GM12878 (cell line): Measurements from ENCODE around the gene ZFP64. TPM values are rescaled to one million over a fixed set of nuclear protein-coding genes. Genes with fewer than 3 reads are reported as not detected.

Experiments used
- ATAC-seq: fragments of 200-7000 bp; cut with Tn5 transposase; 3 replicates; pipeline ENCODE4 v1.9.1; 2020; ENCODE audit warnings: mild to moderate bottlenecking, moderate library complexity
- BruUV-seq: library from RNA; stranded (reverse); fragments of 400-500 nt; replicated peaks from 2 replicates; lab custom pipeline; 2021; lab: Mats Ljungman, UMichigan
- CTCF ChIA-PET: fragments of 300-600 bp; sonication (Branson Sonifier 250); formaldehyde crosslinking; extraction: SDS; loops from one replicate; lab custom pipeline; 2021; ENCODE audit warnings: inconsistent platforms; lab: Yijun Ruan, JAX
- POLR2A ChIA-PET: fragments of 350-600 bp; formaldehyde crosslinking; extraction: SDS; loops from one replicate; lab custom pipeline; 2021; ENCODE audit warnings: inconsistent platforms; lab: Charles Lee
- RAD21 ChIA-PET: fragments of 300-600 bp; sonication (Branson Sonifier 250); formaldehyde crosslinking; loops from one replicate; lab custom pipeline; 2023; ENCODE audit warnings: antibody characterized with exemption; ENCODE audit not compliant: unreplicated experiment; lab: Charles Lee
- SMC1A ChIA-PET: fragments of 300-600 bp; sonication (Branson Sonifier 250); formaldehyde crosslinking; loops from one replicate; lab custom pipeline; 2023; ENCODE audit not compliant: unreplicated experiment, uncharacterized antibody; lab: Charles Lee
- DNase-seq: peaks from one replicate; pipeline ENCODE4 v3.0.0-alpha.2; 2011; ENCODE audit warnings: low read depth, low spot score
- FAIRE-seq: peaks from 3 replicates; lab custom pipeline; 2011; peaks lifted over from hg19 to GRCh38; lab: Jason Lieb, UNC
- H2AFZ ChIP-seq: 2 replicates; pipeline ENCODE4 v1.6.0; 2011; ENCODE audit warnings: low read depth, low read length, control low read depth; ENCODE audit not compliant: control insufficient read depth
- H3K27ac ChIP-seq: 2 replicates; pipeline ENCODE4 v1.5.1; 2011; ENCODE audit warnings: control low read depth; ENCODE audit not compliant: control insufficient read depth, insufficient read depth
- H3K27me3 ChIP-seq, 2 experiments: replicated peaks in 1 of 2; 2 replicates each; pipeline versions ENCODE4 v1.6.0 to v1.6.1; 2011; ENCODE audit warnings: low read length in 1 of 2; ENCODE audit not compliant: control insufficient read depth in 2 of 2, insufficient read depth in 2 of 2
- H3K36me3 ChIP-seq, 2 experiments: 2 replicates each; pipeline ENCODE4 v1.5.1; 2011; ENCODE audit warnings: low read length in 1 of 2; ENCODE audit not compliant: control insufficient read depth in 2 of 2, insufficient read depth in 2 of 2
- H3K4me1 ChIP-seq: 2 replicates; pipeline ENCODE4 v1.6.1; 2011; ENCODE audit warnings: mild to moderate bottlenecking, low read length, moderate library complexity, mixed read lengths; ENCODE audit not compliant: control insufficient read depth, insufficient read depth
- H3K4me2 ChIP-seq: 2 replicates; pipeline ENCODE4 v1.6.0; 2011; ENCODE audit warnings: control low read depth; ENCODE audit not compliant: control insufficient read depth, insufficient read depth
- H3K4me3 ChIP-seq: fragments of 200-600 bp; sonication (generic); 2 replicates; pipeline ENCODE4 v1.5.1; 2016
- H3K79me2 ChIP-seq: 2 replicates; pipeline ENCODE4 v1.6.0; 2011; ENCODE audit warnings: low read length; ENCODE audit not compliant: control insufficient read depth, insufficient read depth
- H3K9ac ChIP-seq: 2 replicates; pipeline ENCODE4 v1.8.0; 2011; ENCODE audit warnings: low read length, control low read depth, mixed read lengths; ENCODE audit not compliant: control insufficient read depth, insufficient read depth
- H3K9me3 ChIP-seq: replicated peaks from 3 replicates; pipeline ENCODE4 v1.5.1; 2011; ENCODE audit warnings: mild to moderate bottlenecking, low read length; ENCODE audit not compliant: control insufficient read depth, insufficient read depth
- H4K20me1 ChIP-seq: 2 replicates; pipeline ENCODE4 v1.6.0; 2011; ENCODE audit not compliant: control insufficient read depth, insufficient read depth
- KLF5 ChIP-seq: fragments of 450-650 bp; IDR thresholded peaks from 2 replicates; pipeline ENCODE4 v1.6.1; 2014; ENCODE audit warnings: mild to moderate bottlenecking; ENCODE audit not compliant: partially characterized antibody
- MEF2A ChIP-seq: IDR thresholded peaks from 2 replicates; pipeline ENCODE4 v1.6.1; 2011; ENCODE audit warnings: low read depth, mild to moderate bottlenecking, low read length, moderate library complexity; ENCODE audit not compliant: insufficient read depth
- MTA2 ChIP-seq: fragments of 450-650 bp; IDR thresholded peaks from 2 replicates; pipeline ENCODE4 v1.6.1; 2016; ENCODE audit warnings: low read depth, mild to moderate bottlenecking, moderate library complexity
- NFXL1 ChIP-seq: fragments of 450-650 bp; IDR thresholded peaks from 2 replicates; pipeline ENCODE4 v1.6.1; 2017; ENCODE audit warnings: antibody characterized with exemption, mild to moderate bottlenecking, borderline replicate concordance
- NR2C2 ChIP-seq: IDR thresholded peaks from 2 replicates; pipeline ENCODE4 v1.6.1; 2011; ENCODE audit warnings: borderline replicate concordance, low read depth; ENCODE audit not compliant: control insufficient read depth, insufficient read length
- RB1 ChIP-seq: fragments of 450-650 bp; formaldehyde crosslinking; IDR thresholded peaks from 2 replicates; pipeline ENCODE4 v1.6.1; 2017; ENCODE audit warnings: mild to moderate bottlenecking, borderline replicate concordance
- WGBS: methylation state at CpG from one replicate; pipeline ENCODE4 v1.1.6; 2016; ENCODE audit warnings: low lambda C conversion rate; ENCODE audit not compliant: insufficient replicate concordance, insufficient coverage; ENCODE audit errors: missing lambda C conversion rate; 5-methylcytosine and 5-hydroxymethylcytosine counted together
- in situ Hi-C: fragments of 300-500 bp; cut with MboI; formaldehyde crosslinking; loops from 9 replicates; pipeline ENCODE4 v1.14.3; 2018; ENCODE audit warnings: mixed read lengths
- intact Hi-C: fragments of 100-400 bp; cut with micrococcal nuclease; formaldehyde crosslinking; loops from one replicate; pipeline ENCODE4 v1.14.2; 2022; ENCODE audit not compliant: unreplicated experiment
- polyA plus RNA-seq, 11 experiments: library from polyadenylated mRNA; depleted of rRNA in 4 of 11; unstranded in 6 of 11; stranded (reverse) in 5 of 11; fragments of >200 nt; fragmentation: Nextera tagmentation in 4 of 11; fragmentation: Illumina TruSeq in 1 of 11; extraction: Ambion mirVana in 4 of 11; extraction: Trizol in 1 of 11; gene quantifications; 1 replicate in 1 of 11; 2 replicates in 10 of 11; pipeline versions ENCODE4 v1.2.1 to v1.2.3, GENCODE V29; 2011 to 2016; ENCODE audit warnings: inconsistent platforms in 2 of 11, missing spikeins in 2 of 11, low read depth in 1 of 11
- total RNA-seq, 4 experiments: library from RNA; depleted of rRNA in 3 of 4; stranded (reverse); fragments of >200 nt in 3 of 4; fragmentation: Illumina TruSeq in 1 of 4; extraction: Trizol in 1 of 4; gene quantifications; 2 replicates each; pipeline versions ENCODE4 v1.2.1 to v1.2.3, GENCODE V29; 2013 to 2021
- TF ChIP-seq, protein P1 (sequence below): fragments of 450-650 bp; formaldehyde crosslinking; IDR thresholded peaks from 2 replicates; pipeline ENCODE4 v1.4.0; 2020; ENCODE audit warnings: mild to moderate bottlenecking, moderate library complexity
- TF ChIP-seq, protein P2 (sequence below): IDR thresholded peaks from 2 replicates; pipeline ENCODE4 v1.6.1; 2012; ENCODE audit warnings: low read length, inconsistent platforms
- TF ChIP-seq, protein P3 (sequence below): fragments of 150-350 bp; IDR thresholded peaks from 2 replicates; pipeline ENCODE4 v1.6.1; 2016; ENCODE audit warnings: low read depth, low read length
- TF ChIP-seq, protein P4 (sequence below): fragments of 450-650 bp; IDR thresholded peaks from 2 replicates; pipeline ENCODE4 v1.6.1; 2014; ENCODE audit warnings: mild to moderate bottlenecking

The ZFP64 gene
- total and polyA plus RNA-seq, 10 of the 15 experiments (the other 5 are each of a cell fraction or from before 2014, with no cell fraction given), result 2.3 to 21.8 (median 11.8) TPM

DNA sequence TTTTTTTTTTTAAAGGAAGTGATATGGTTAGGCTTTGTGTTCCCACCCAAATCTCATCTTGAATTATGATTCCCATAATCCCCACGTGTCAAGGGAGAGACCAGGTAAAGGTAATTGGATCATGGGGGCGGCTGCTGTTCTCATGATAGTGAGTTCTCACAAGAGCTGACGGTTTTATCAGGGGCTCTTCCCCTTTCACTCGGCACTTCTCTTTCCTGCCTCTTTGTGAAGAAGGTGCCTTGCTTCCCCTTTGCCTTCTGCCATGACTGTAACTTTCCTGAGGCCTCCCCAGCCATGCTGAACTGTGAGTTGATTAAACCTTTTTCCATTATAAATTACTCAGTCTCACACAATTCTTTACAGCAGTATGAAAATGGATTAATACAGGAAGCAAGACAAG is 64.3 kb downstream of the ZFP64 start (continued):
- TF ChIP-seq, protein P1, sequence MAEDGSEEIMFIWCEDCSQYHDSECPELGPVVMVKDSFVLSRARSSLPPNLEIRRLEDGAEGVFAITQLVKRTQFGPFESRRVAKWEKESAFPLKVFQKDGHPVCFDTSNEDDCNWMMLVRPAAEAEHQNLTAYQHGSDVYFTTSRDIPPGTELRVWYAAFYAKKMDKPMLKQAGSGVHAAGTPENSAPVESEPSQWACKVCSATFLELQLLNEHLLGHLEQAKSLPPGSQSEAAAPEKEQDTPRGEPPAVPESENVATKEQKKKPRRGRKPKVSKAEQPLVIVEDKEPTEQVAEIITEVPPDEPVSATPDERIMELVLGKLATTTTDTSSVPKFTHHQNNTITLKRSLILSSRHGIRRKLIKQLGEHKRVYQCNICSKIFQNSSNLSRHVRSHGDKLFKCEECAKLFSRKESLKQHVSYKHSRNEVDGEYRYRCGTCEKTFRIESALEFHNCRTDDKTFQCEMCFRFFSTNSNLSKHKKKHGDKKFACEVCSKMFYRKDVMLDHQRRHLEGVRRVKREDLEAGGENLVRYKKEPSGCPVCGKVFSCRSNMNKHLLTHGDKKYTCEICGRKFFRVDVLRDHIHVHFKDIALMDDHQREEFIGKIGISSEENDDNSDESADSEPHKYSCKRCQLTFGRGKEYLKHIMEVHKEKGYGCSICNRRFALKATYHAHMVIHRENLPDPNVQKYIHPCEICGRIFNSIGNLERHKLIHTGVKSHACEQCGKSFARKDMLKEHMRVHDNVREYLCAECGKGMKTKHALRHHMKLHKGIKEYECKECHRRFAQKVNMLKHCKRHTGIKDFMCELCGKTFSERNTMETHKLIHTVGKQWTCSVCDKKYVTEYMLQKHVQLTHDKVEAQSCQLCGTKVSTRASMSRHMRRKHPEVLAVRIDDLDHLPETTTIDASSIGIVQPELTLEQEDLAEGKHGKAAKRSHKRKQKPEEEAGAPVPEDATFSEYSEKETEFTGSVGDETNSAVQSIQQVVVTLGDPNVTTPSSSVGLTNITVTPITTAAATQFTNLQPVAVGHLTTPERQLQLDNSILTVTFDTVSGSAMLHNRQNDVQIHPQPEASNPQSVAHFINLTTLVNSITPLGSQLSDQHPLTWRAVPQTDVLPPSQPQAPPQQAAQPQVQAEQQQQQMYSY (CRISPR knock-in tag), result no peak
- no peak for TF ChIP-seq RB1
- TF ChIP-seq KLF5, result no peak
- no peak for TF ChIP-seq MEF2A

DNA sequence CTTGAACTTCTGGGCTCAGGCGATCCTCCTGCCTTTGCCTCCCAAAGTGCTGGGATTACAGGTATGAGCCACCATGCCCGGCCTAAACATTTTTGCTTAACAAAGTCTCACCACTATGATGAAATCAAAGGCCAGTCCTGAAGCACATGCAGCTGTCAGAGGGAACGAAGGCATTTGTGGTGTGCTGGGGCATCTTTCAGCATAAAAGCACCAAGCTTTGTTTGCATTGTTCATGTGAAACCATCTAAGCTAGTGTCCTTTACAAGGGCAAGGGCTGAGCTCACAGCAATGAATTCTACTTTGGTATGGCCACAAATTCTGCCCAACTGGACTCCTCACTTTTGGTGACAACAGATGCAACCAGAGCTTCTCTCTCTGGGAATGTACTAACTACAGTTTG is 66.8 kb downstream of the ZFP64 start:
- H3K4me2 ChIP-seq, result no peak overlapping the region
- no peaks in the 10 kb centered on the region for H3K27me3 ChIP-seq
- no peak overlapping the region for H3K27ac ChIP-seq
- no peak overlapping the region for H3K9ac ChIP-seq
- H3K79me2 ChIP-seq, result no peaks in the 10 kb centered on the region
- no peaks in the 10 kb centered on the region; a peak in 1 of 4 replicates for H3K36me3 ChIP-seq
- H4K20me1 ChIP-seq, result no peaks in the 10 kb centered on the region
- FAIRE-seq, result no peak
- in situ Hi-C loops, result loop anchor here (5.0 kb wide), 1 partner anchor 257 kb away; no protein-coding TSS in a partner anchor
- ChIA-PET POLR2A (interaction anchor here (0.5 kb wide), 1 partner anchor 140 kb away, joined by 3 read pairs; no protein-coding TSS in a partner anchor), CTCF (interaction anchor here (0.9 to 1.2 kb wide), 3 partner anchors 16 to 79 kb away, joined by 3 read pairs; no protein-coding TSS in a partner anchor), SMC1A (interaction anchor here (0.7 to 1.0 kb wide), 4 partner anchors 49 to 259 kb away, joined by 3 to 4 read pairs (median 3); no protein-coding TSS in a partner anchor), RAD21 (no interaction called here)
- H2AFZ ChIP-seq, result no peak overlapping the region
- no peak for DNase-seq
- no peaks in the 10 kb centered on the region for H3K4me1 ChIP-seq
- WGBS, result 88% methylated on average over 3 of the region's 3 CpGs
- no TSS peak for BruUV-seq
- intact Hi-C loops, result loop anchor here (5.0 kb wide), 1 partner anchor 67 kb away; the partner anchor contains the start of gene ZFP64
- H3K9me3 ChIP-seq, result no peaks in the 10 kb centered on the region
- H3K4me3 ChIP-seq, result no peak overlapping the region
- no peak for ATAC-seq
- TF ChIP-seq, protein P2, sequence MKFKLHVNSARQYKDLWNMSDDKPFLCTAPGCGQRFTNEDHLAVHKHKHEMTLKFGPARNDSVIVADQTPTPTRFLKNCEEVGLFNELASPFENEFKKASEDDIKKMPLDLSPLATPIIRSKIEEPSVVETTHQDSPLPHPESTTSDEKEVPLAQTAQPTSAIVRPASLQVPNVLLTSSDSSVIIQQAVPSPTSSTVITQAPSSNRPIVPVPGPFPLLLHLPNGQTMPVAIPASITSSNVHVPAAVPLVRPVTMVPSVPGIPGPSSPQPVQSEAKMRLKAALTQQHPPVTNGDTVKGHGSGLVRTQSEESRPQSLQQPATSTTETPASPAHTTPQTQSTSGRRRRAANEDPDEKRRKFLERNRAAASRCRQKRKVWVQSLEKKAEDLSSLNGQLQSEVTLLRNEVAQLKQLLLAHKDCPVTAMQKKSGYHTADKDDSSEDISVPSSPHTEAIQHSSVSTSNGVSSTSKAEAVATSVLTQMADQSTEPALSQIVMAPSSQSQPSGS, result no peak
- TF ChIP-seq, protein P3, sequence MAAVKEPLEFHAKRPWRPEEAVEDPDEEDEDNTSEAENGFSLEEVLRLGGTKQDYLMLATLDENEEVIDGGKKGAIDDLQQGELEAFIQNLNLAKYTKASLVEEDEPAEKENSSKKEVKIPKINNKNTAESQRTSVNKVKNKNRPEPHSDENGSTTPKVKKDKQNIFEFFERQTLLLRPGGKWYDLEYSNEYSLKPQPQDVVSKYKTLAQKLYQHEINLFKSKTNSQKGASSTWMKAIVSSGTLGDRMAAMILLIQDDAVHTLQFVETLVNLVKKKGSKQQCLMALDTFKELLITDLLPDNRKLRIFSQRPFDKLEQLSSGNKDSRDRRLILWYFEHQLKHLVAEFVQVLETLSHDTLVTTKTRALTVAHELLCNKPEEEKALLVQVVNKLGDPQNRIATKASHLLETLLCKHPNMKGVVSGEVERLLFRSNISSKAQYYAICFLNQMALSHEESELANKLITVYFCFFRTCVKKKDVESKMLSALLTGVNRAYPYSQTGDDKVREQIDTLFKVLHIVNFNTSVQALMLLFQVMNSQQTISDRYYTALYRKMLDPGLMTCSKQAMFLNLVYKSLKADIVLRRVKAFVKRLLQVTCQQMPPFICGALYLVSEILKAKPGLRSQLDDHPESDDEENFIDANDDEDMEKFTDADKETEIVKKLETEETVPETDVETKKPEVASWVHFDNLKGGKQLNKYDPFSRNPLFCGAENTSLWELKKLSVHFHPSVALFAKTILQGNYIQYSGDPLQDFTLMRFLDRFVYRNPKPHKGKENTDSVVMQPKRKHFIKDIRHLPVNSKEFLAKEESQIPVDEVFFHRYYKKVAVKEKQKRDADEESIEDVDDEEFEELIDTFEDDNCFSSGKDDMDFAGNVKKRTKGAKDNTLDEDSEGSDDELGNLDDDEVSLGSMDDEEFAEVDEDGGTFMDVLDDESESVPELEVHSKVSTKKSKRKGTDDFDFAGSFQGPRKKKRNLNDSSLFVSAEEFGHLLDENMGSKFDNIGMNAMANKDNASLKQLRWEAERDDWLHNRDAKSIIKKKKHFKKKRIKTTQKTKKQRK, result no peak
- TF ChIP-seq, protein P4, sequence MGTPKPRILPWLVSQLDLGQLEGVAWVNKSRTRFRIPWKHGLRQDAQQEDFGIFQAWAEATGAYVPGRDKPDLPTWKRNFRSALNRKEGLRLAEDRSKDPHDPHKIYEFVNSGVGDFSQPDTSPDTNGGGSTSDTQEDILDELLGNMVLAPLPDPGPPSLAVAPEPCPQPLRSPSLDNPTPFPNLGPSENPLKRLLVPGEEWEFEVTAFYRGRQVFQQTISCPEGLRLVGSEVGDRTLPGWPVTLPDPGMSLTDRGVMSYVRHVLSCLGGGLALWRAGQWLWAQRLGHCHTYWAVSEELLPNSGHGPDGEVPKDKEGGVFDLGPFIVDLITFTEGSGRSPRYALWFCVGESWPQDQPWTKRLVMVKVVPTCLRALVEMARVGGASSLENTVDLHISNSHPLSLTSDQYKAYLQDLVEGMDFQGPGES, result no peak
- TF ChIP-seq MTA2 (no peak), NFXL1 (no peak), NR2C2 (no peak)
